Transverse colon (tissue), 3 donors: Measurements from ENCODE around the gene CHST5.

Experiments used
- CTCF ChIP-seq, 5 experiments: fragments of 200-600 bp in 3 of 5; fragments of 450-650 bp in 2 of 5; sonication (generic) in 3 of 5; IDR thresholded peaks; 1 replicate in 2 of 5; 2 replicates in 3 of 5; pipeline ENCODE4 v1.5.1; 2016 to 2017; ENCODE audit warnings: antibody characterized with exemption in 5 of 5, inconsistent platforms in 3 of 5, mild to moderate bottlenecking in 2 of 5, moderate library complexity in 1 of 5
- POLR2A ChIP-seq: fragments of 450-650 bp; IDR thresholded peaks from one replicate; pipeline ENCODE4 v1.6.1; 2016; ENCODE audit warnings: antibody characterized with exemption, mild to moderate bottlenecking, moderate library complexity

- no peak for TF ChIP-seq CTCF (IDR thresholded peaks at IDR 0.05)
- TF ChIP-seq POLR2A = no peak
Observed at GRCh38 chr16:75534560-75535205, 1.2 kb downstream of the CHST5 start.
